Astrocyte of the spinal cord (primary cell): ENCODE measurements around the gene JAKMIP2.

ENCODE experiments used
- DNase-seq: peaks from one replicate; pipeline ENCODE4 v3.0.0; 2011; ENCODE audit warnings: low read depth, low spot score
- H3K4me3 ChIP-seq: 2 replicates; pipeline ENCODE4 v1.5.1; 2011; ENCODE audit warnings: low read depth, mild to moderate bottlenecking, low read length, moderate library complexity
- in situ Hi-C: cut with HindIII; loops from 2 replicates; pipeline ENCODE4 v1.10.0; 2017; ENCODE audit warnings: low sequenced_read_pairs
- TF ChIP-seq, protein P1 (sequence below): IDR thresholded peaks from 2 replicates; pipeline ENCODE4 v1.5.1; 2012; ENCODE audit warnings: low read depth, mild to moderate bottlenecking, low read length, inconsistent platforms

The JAKMIP2 gene

GRCh38 chr5:147789820-147790219 lies 7.3 kb upstream of the JAKMIP2 start:
- no peak for DNase-seq
- in situ Hi-C loops, result no loop called here
- TF ChIP-seq, protein P1, sequence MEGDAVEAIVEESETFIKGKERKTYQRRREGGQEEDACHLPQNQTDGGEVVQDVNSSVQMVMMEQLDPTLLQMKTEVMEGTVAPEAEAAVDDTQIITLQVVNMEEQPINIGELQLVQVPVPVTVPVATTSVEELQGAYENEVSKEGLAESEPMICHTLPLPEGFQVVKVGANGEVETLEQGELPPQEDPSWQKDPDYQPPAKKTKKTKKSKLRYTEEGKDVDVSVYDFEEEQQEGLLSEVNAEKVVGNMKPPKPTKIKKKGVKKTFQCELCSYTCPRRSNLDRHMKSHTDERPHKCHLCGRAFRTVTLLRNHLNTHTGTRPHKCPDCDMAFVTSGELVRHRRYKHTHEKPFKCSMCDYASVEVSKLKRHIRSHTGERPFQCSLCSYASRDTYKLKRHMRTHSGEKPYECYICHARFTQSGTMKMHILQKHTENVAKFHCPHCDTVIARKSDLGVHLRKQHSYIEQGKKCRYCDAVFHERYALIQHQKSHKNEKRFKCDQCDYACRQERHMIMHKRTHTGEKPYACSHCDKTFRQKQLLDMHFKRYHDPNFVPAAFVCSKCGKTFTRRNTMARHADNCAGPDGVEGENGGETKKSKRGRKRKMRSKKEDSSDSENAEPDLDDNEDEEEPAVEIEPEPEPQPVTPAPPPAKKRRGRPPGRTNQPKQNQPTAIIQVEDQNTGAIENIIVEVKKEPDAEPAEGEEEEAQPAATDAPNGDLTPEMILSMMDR, result no peak
- H3K4me3 ChIP-seq, result no peak overlapping the region

- DNase-seq, result no peak
- TF ChIP-seq, protein P1, result no peak
- no peak overlapping the region for H3K4me3 ChIP-seq
- in situ Hi-C loops, result no loop called here
These were observed 5.5 kb upstream of the JAKMIP2 start for GRCh38 chr5:147788023-147788422.

GRCh38 chr5:147786142-147786541 lies 3.6 kb upstream of the JAKMIP2 start:
- in situ Hi-C loops, result no loop called here
- TF ChIP-seq, protein P1, result no peak
- no peak overlapping the region for H3K4me3 ChIP-seq
- DNase-seq, result no peak

DNA sequence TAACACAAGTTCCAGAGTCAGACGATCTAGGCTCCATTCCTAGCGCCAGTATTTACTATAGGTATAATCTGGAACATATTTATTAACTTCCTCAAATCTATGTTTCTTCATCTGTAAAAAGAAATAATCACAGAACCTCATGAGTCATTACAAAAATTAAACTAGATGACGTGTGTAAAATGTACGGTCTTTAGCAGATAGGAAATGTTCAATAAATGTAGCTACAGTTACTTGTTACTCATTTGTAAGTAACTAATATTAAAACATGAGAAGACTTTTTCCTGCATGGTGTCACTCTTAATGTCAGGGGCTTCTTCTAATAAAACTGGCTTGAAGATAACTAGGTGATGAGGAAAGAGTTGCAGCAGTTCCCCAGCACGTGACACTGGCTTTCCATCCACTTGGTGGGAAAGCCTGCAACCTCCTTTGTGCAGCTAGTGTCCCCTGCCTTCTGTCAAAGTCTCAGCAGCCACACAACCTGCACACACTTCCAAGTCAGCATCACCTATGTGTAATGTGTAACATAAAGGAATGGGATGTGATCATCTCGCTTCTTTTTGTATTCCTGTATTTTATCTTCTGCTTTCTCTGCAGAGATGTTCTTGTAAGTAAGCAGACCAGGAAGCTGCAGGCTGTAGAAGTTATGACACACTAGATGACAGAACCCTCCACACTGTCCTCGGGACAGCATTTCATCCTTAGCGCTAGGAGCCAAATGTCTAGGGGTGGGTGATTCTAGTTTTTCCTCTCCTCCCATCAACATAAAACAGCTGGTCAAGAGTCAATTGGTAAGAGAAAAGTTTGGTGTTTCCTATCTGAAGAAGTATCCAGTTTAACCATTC lies 1.8 kb upstream of the JAKMIP2 start:
- no peak overlapping the region for H3K4me3 ChIP-seq
- TF ChIP-seq, protein P1, result no peak
- DNase-seq, result no peak
- in situ Hi-C loops, result no loop called here

DNA sequence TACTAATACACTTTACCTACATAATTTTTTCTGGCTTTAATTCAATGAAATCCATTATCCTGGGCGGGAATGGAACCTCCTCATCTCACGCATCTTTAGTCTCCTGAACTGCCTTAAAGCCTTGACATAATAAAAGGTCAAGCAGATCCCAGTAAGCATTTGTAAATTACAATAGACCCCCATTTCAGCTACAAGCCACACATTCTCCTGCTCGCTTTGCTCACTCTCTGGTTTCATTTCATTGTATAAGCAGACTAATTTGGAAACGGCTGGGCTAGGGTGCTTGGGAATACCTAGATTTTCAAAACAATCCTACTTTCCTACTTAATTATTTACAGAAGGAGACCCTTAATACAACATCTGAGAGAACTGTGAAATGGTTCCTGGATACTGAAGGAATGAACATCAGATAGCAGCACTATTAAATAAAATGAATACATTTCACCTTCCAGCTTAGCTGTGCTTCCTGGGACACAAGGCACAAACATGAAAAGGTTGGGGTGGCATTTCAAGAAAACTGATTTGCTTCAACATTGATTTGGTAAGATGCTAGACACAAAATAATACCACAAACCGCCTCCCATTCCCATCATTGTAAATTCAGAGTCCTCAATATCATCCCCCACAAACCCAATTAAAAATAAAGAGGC lies 1.5 kb downstream of the JAKMIP2 start:
- peak overlapping the region; percentile 52 for H3K4me3 ChIP-seq

GRCh38 chr5:147779694-147780093 lies 2.8 kb downstream of the JAKMIP2 start:
- no peak overlapping the region for H3K4me3 ChIP-seq
- no peak for DNase-seq
- in situ Hi-C loops, result no loop called here
- TF ChIP-seq, protein P1, result no peak

More for the DNA sequence above, 1.5 kb downstream of the JAKMIP2 start:
- in situ Hi-C loops, result no loop called here
- no peak for DNase-seq
- TF ChIP-seq, protein P1, result no peak
